GM18520 (cell line): ENCODE measurements around the gene SMIM11.
"Not testable (repeated sequence)": the region's sequence is repeated elsewhere in the genome, so short reads cannot be mapped to it uniquely, and the experiment has no call there.

Experiments used
- ATAC-seq: cut with Tn5 transposase; IDR thresholded peaks from one replicate; pipeline ENCODE4 v1.9.1; 2021; ENCODE audit not compliant: unreplicated experiment

Gene SMIM11

GRCh38 chr21:34354836-34355235 lies 20.5 kb upstream of the SMIM11 start:
- ATAC-seq: no peak

GRCh38 chr21:34355570-34355969 lies 19.7 kb upstream of the SMIM11 start:
- ATAC-seq: no peak

- no peak for ATAC-seq
These were observed 17.4 kb upstream of the SMIM11 start for GRCh38 chr21:34357889-34358288.

- ATAC-seq: no peak
These were observed 16.4 kb upstream of the SMIM11 start for GRCh38 chr21:34358866-34359265.

GRCh38 chr21:34360488-34361241 lies 14.6 kb upstream of the SMIM11 start:
- ATAC-seq: no peak

- ATAC-seq: no peak
These were observed 13.2 kb upstream of the SMIM11 start for GRCh38 chr21:34362136-34362444.

- no peak for ATAC-seq
These were observed 12.6 kb upstream of the SMIM11 start for GRCh38 chr21:34362670-34363069.

GRCh38 chr21:34363733-34364132 lies 11.6 kb upstream of the SMIM11 start, which contains the start of gene KCNE2:
Gene KCNE2, plus strand, starts transcription at chr21:34364006. Its CDS starts 6,473 bp downstream, at chr21:34370479.
- ATAC-seq: no peak

GRCh38 chr21:34364921-34365320 lies 10.4 kb upstream of the SMIM11 start:
- no peak for ATAC-seq

- ATAC-seq: no peak
These were observed 9.5 kb upstream of the SMIM11 start for GRCh38 chr21:34365809-34366208.

- ATAC-seq: no peak
These were observed 7.9 kb upstream of the SMIM11 start for GRCh38 chr21:34367320-34367935.

- no peak for ATAC-seq
These were observed 5.6 kb upstream of the SMIM11 start for GRCh38 chr21:34369741-34370140.

- ATAC-seq: no peak
These were observed 3.0 kb upstream of the SMIM11 start for GRCh38 chr21:34372321-34372720.

GRCh38 chr21:34374462-34374861 lies 845 bp upstream of the SMIM11 start:
- ATAC-seq: not testable (repeated sequence)

GRCh38 chr21:34375619-34375972 lies 289 bp downstream of the SMIM11 start:
- ATAC-seq: peak; percentile 41

GRCh38 chr21:34383138-34383537 lies 7.8 kb downstream of the SMIM11 start:
- ATAC-seq: not testable (repeated sequence)

- ATAC-seq: peak; percentile 96
These were observed 8.6 kb downstream of the SMIM11 start for GRCh38 chr21:34383724-34384415.

- ATAC-seq: not testable (repeated sequence)
These were observed 25.2 kb downstream of the SMIM11 start for GRCh38 chr21:34400522-34400921.

- ATAC-seq: not testable (repeated sequence)
These were observed 29.4 kb downstream of the SMIM11 start for GRCh38 chr21:34404742-34405141.

- not testable (repeated sequence) for ATAC-seq
These were observed 30.4 kb downstream of the SMIM11 start for GRCh38 chr21:34405686-34406085.

GRCh38 chr21:34406102-34406501 lies 30.8 kb downstream of the SMIM11 start:
- not testable (repeated sequence) for ATAC-seq

- not testable (repeated sequence) for ATAC-seq
These were observed 31.4 kb downstream of the SMIM11 start for GRCh38 chr21:34406676-34407075.
